SIG-M5 treated with dmso at 0.1 percent for 504 hours (cell line): Measurements from ENCODE around the gene CLDN4.
"Not testable (repeated sequence)": the region's sequence is repeated elsewhere in the genome, so short reads cannot be mapped to it uniquely, and the experiment has no call there.

Experiments
- DNase-seq: peaks from one replicate; lab custom pipeline; 2025; ENCODE audit not compliant: unreplicated experiment; lab: John Stamatoyannopoulos, UW

The CLDN4 gene, protein sequence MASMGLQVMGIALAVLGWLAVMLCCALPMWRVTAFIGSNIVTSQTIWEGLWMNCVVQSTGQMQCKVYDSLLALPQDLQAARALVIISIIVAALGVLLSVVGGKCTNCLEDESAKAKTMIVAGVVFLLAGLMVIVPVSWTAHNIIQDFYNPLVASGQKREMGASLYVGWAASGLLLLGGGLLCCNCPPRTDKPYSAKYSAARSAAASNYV

GRCh38 chr7:73830681-73831583 is at the start of gene CLDN4:
Gene CLDN4, plus strand, starts transcription at chr7:73830996. Its CDS starts 206 bp downstream, at chr7:73831202.
- peak; percentile 67 for DNase-seq

- no peak for DNase-seq
Observed at GRCh38 chr7:73786588-73786987, 44.2 kb upstream of the CLDN4 start.

- DNase-seq = not testable (repeated sequence)
Observed at GRCh38 chr7:73787786-73788048, 43.1 kb upstream of the CLDN4 start.

DNA sequence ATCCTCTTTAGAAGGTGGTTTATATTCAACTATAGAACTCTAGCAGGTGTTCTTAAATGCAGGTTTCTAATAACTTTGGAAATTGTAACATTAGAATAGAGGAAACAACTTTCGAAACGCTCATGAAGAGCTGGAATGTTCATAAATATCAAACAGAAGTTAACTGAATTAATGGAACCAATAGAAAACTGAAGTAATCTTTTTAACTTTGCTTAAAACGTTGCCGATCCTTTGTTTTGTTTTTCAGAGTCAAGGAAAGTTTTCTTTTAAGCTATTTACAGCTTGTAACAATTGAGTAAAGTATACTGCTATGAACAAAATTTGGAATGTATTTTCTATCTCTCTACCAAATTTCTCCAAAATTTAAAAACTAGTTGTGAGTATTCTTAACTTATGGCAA is 41.7 kb upstream of the CLDN4 start:
- no peak for DNase-seq

GRCh38 chr7:73791170-73791690 is 39.6 kb upstream of the CLDN4 start:
- not testable (repeated sequence) for DNase-seq

DNA sequence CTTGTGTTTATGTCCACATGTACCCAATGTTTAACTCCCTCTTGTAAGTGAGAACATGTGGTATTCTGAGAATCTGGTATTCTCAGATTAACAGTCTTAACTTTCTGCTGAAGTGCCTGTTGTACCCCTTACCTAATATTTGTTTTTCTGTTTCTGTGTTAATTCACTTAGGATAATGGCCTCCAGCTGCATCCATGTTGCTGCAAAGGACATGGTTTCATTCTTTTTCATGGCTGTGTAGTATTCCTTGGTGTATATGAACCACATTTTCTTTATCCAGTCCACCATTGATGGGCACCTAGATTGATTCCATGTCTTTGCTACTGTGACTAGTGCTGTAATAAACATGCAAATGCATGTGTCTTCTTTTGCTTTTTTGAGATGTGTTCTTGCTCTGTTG is 35.6 kb upstream of the CLDN4 start:
- DNase-seq = not testable (repeated sequence)

DNA sequence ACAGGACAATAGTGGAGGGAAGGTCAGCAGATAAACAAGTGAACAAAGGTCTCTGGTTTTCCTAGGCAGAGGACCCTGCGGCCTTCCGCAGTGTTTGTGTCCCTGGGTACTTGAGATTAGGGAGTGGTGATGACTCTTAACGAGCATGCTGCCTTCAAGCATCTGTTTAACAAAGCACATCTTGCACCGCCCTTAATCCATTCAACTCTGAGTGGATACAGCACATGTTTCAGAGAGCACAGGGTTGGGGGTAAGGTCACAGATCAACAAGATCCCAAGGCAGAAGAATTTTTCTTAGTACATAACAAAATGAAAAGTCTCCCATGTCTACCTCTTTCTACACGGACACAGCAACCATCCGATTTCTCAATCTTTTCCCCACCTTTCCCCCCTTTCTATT is 34.1 kb upstream of the CLDN4 start:
- not testable (repeated sequence) for DNase-seq

- not testable (repeated sequence) for DNase-seq
Observed at GRCh38 chr7:73797176-73797575, 33.6 kb upstream of the CLDN4 start.

DNA sequence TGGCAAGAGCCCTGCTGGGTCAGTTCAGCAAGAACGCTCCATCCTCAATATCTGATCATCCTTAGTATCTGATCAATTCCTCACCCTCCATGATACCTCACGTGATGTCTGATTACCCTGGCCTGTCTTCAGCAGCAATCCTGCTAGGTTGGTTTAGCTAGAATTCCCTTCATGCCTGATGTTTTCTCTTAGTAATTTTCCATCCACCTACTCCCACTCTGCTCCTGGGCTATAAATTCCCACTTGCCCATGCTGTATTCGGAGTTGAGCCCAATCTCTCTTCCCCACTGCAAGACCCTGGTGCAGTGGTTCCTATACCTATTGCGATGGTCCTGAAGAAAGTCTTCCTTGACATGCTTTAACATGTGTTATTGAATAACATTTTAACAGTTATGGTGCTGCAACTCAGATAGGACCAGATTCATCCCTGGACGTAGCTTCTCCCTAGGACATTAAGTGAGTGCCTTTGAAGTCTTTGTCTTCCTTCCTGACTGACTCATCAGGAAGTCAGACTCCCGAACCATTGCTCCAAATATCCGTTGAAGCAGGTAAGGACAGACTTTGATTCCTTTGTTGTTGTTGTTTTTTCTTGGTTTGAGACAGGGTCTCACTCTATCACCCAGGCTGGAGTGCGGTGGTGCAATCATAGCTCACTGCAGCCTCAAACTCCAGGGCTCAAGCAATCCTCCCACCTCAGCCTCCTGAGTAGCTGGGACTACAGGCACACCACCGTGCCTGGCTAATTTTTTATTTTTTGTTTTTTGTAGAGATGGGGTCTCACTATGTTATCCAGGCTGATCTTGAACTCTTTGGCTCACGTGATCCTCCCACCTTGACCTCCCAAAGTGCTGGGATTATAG is 31.3 kb upstream of the CLDN4 start:
- DNase-seq = no peak

DNA sequence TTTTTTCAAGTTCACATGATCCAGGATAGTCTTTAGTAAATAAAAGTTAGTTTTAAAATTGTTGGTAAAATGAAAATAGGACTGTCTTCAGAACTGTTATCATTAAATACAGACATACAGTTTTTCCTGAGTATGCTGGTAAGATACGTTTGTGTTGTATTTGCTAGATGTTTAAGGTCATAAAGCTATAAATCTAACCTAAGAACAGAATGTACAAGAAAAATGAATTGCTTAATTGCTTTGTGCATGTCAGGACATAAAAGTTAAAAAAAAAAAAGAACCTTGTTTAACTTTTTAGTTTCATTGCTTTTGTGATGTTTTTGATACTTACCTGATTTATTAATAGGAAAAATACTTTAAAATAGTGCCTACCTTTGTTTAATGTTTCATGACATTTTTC is 29.2 kb upstream of the CLDN4 start:
- DNase-seq = no peak

DNA sequence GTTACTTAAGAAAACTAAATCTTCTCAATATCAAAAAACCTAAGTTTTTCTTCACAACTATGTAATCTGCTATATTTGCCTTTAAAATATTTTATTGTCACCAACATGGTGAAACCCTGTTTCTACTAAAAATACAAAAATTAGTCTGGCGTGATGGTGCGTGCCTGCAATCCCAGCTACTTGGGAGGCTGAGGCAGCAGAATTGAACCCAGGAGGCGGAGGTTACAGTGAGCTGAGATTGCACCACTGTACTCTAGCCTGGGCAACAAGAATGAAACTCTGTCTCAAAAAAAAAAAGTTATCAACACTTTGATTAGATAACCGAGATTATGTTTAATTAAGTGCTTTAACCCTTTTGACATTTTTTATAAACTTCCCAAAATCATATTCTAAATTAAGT is 28.3 kb upstream of the CLDN4 start:
- DNase-seq = no peak

DNA sequence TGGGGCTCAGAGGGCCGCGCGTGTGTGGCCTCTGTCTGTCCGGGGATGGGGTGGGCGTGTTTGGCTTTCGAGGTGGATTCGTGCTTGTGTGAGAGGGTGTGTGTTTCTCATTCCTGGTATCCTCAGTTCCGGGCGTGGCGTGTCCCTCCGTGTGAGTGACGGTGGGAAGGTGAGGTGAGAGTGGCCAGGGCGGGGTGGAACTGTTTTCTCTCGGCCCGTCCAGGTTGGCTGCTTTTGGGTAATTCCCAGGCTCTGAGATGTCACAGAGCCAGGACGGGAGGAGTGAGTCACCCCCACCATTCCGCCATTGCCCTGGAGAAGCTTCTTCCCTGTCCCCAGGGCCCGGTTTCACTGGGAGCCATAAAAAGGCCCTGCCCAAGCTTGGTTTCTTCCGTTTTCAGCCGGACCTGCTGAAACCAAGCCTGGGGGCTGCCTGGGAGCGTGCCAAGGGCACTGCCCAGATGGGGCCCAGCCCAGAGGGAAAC is 21.3 kb upstream of the CLDN4 start:
- no peak for DNase-seq

DNA sequence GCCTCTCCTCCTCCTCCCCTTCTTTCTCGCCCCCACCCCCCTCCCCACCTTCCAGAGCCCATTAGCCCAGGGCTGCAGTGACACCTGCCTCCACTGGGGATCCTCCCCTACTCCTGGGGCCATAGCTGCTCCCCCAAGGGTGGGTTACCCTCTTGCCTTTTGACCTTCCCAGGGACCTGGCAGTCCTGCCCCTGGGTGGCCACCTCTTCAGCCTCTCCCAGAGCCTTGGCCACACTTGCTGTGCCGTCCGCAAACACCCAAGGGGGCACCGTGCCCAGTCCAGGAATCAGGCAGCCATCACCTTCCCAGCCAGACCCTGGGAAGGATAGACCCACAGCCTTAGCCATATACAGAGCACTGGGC is 19.8 kb upstream of the CLDN4 start:
- DNase-seq = no peak

- DNase-seq = peak; percentile 40
Observed at GRCh38 chr7:73811760-73812168, 19.0 kb upstream of the CLDN4 start.

DNA sequence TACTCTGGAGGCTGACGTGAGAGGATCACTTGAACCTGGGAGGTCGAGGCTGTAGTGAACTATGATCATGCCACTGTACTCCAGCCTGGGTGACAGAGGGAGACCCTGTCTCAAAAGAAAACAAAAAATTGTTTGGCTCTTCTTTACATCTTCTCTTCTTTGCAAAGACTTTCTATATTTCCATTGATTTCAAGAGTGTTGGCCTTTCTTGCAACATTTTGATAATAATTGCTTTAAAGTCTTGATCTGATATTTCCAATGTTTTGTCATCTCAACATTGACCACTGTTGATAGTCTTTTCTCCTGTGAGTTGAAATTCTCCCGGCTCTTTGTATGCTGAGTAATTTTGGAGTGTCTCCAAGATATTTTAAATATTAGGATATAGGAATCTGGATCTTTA is 17.8 kb upstream of the CLDN4 start:
- no peak for DNase-seq

DNA sequence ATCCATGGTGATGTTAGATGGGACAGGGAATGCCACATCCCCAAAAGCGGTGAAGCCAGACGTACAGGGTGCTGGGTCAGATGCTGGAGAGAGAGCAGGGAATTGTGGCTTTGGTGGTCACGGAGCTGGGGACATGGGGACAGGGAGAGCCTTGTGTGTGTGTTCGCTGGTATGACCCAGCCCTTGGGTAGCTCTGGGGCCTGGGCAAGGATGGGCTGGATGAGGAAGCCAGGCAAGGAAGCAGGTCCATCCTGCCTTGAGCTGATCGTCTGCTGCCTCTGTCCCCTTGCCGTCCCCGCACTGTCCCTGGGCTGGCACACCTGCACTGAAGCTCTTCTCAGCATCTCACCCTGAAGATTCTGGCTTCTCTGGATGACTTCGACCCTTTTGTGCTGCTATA is 15.4 kb upstream of the CLDN4 start:
- DNase-seq = no peak

DNA sequence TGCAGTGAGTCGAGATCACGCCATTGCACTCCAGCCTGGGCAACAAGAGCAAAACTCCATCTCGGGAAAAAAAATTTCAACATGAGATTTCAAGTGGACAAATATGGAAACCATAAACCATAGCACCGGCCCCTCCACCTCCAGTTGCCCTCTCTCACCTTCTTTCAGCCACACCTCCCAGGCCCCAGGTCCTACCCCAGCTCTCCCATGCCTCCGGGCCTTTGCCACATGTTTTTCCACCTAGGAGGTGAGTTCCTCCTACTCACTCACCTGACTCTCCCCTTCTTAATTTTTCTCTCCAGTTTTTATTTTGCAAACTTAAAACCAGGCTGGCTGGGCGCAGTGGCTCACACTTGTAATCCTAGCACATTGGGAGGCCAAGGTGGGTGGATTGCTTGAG is 13.7 kb upstream of the CLDN4 start:
- DNase-seq = no peak

GRCh38 chr7:73820013-73820412 is 10.8 kb upstream of the CLDN4 start:
- DNase-seq = no peak

DNA sequence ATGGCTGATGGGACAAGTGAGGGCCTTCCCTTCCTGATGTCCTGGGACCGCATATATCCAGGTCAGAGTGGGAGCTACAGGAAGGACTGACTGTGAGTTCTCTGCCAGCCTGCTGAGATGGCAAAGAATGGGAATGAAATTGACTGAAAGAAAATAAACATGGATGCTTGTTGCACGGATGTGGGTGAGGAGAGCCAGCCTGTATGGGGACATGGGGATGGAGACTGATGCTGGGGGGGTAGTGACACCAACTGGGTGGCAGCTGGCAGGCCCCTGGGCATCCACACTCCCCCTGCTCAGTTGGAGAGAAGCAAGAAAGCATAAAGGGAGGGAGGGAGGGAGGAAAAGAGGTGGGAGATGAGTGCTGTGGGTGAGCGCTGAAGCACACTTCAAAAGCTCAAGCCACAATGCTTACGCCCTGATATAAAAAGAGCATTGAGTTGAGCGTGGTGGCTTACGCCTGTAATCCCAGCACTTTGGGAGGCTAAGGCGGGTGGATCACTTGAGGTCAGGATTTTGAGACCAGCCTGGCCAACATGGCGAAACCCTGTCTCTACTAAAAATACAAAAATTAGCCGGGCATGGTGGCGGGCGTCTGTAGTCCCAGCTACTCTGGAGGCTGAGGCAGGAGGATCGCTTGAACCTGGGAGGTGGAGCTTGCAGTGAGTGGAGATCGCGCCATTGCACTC is 9.1 kb upstream of the CLDN4 start:
- DNase-seq = not testable (repeated sequence)

DNA sequence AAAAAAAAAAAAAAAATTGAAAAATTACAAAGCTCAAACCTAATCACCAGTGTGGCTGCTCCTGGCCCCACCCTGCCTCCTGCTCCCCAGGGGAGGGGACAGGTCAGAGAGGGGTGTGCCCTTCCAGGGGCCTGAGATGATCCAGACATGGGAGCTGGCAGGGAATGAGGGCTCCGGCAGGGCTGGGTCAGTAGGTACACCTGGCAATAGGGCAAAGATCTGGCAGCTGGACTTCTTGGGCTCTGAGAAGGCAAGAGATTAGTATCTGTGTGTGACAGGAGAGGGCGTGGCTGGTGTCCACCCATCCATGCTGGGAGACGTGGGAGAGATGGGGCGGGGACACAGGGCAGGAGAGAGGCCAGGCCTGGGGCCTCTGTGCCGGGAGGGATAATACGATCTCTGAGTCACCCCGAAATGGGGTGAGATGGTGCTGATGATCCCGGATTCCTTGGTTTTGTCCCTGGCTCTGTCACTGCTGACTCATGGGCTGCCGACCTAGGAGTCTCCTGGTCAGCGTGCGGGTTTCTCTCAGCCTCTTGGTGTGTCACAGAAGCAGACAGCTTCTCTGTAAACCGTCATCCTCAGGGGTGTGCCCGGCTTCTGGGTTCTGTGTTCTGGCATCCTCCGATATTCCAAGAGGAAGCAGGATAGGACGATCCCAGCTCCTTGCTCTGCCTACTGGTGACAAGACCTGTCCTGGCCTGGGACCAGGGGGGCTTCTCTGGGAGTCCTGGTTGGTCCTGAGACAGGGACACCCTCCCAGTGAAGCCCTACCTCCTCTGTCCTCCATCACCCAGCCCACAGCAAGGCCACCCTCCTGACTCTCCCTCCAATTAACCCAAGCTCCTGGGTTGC is 8.2 kb upstream of the CLDN4 start:
- peak; percentile 93 for DNase-seq
